HEK293 (cell line): ENCODE measurements around the gene CITED4.

Experiments
- CTCF ChIA-PET: fragments of 350-600 bp; formaldehyde crosslinking; extraction: SDS; loops from one replicate; lab custom pipeline; 2021; ENCODE audit warnings: antibody characterized with exemption; lab: Yijun Ruan, JAX
- POLR2A ChIA-PET: fragments of 300-600 bp; formaldehyde crosslinking; extraction: SDS; loops from one replicate; lab custom pipeline; 2020; ENCODE audit warnings: antibody characterized with exemption, inconsistent platforms; lab: Yijun Ruan, JAX
- H3K27ac ChIP-seq: fragments of 200-500 bp; sonication (Bioruptor generic); 2 replicates; pipeline ENCODE4 v1.5.1; 2014; ENCODE audit warnings: low read depth, low read length, control low read depth, inconsistent platforms; ENCODE audit errors: extremely low read depth
- H3K36me3 ChIP-seq, 2 experiments: fragments of 200-500 bp in 1 of 2; sonication (Bioruptor generic) in 1 of 2; 1 replicate in 1 of 2; 2 replicates in 1 of 2; pipeline ENCODE4 v1.5.1; 2014 to 2017; ENCODE audit warnings: inconsistent platforms in 2 of 2, low read length in 2 of 2; ENCODE audit not compliant: control insufficient read depth in 2 of 2, insufficient read depth in 1 of 2
- H3K4me1 ChIP-seq: fragments of 200-500 bp; sonication (Bioruptor generic); 2 replicates; pipeline ENCODE4 v1.5.1; 2014; ENCODE audit warnings: mild to moderate bottlenecking, low read length, inconsistent platforms; ENCODE audit not compliant: control insufficient read depth, insufficient read depth
- H3K4me3 ChIP-seq: 2 replicates; pipeline ENCODE4 v1.5.1; 2011; ENCODE audit warnings: low read depth, mild to moderate bottlenecking, control low read depth, low read length, moderate library complexity
- H3K9me3 ChIP-seq: fragments of 200-500 bp; sonication (Bioruptor generic); 2 replicates; pipeline ENCODE4 v1.5.1; 2014; ENCODE audit warnings: low read depth, low read length, inconsistent platforms; ENCODE audit not compliant: control insufficient read depth, insufficient read depth
- BCL11A ChIP-seq: fragments of 450-650 bp; formaldehyde crosslinking; IDR thresholded peaks from 2 replicates; pipeline ENCODE4 v1.5.1; 2016; ENCODE audit warnings: low read depth, missing biosample characterization, missing genetic modification characterization
- GFI1B ChIP-seq: fragments of 450-650 bp; formaldehyde crosslinking; IDR thresholded peaks from 2 replicates; pipeline ENCODE4 v1.5.1; 2016; ENCODE audit warnings: missing biosample characterization, missing genetic modification characterization
- GLIS2 ChIP-seq: fragments of 450-650 bp; formaldehyde crosslinking; IDR thresholded peaks from 2 replicates; pipeline ENCODE4 v1.5.1; 2016; ENCODE audit warnings: missing biosample characterization, missing genetic modification characterization
- HOXA7 ChIP-seq: sonication (generic); formaldehyde crosslinking; IDR thresholded peaks from 2 replicates; pipeline ENCODE4 v1.8.1; 2022; ENCODE audit warnings: missing genetic modification reagents, borderline replicate concordance
- ZBTB20 ChIP-seq: fragments of 450-650 bp; formaldehyde crosslinking; IDR thresholded peaks from 2 replicates; pipeline ENCODE4 v1.5.1; 2016; ENCODE audit warnings: missing biosample characterization, missing genetic modification characterization
- ZNF112 ChIP-seq: fragments of 450-650 bp; formaldehyde crosslinking; IDR thresholded peaks from 2 replicates; pipeline ENCODE4 v1.5.0; 2017; ENCODE audit warnings: missing biosample characterization, missing genetic modification characterization
- ZNF214 ChIP-seq: fragments of 450-650 bp; formaldehyde crosslinking; IDR thresholded peaks from 2 replicates; pipeline ENCODE4 v1.5.1; 2017; ENCODE audit warnings: missing biosample characterization, mild to moderate bottlenecking, missing genetic modification characterization, borderline replicate concordance
- ZNF223 ChIP-seq: fragments of 450-650 bp; formaldehyde crosslinking; IDR thresholded peaks from 2 replicates; pipeline ENCODE4 v1.5.1; 2016; ENCODE audit warnings: missing biosample characterization, missing genetic modification characterization
- ZNF335 ChIP-seq: fragments of 450-650 bp; formaldehyde crosslinking; conservative IDR thresholded peaks from 2 replicates; pipeline ENCODE4 v1.5.1; 2016; ENCODE audit warnings: missing biosample characterization, missing genetic modification characterization
- ZNF555 ChIP-seq: fragments of 450-650 bp; formaldehyde crosslinking; conservative IDR thresholded peaks from 2 replicates; pipeline ENCODE4 v1.5.1; 2017; ENCODE audit warnings: missing biosample characterization, mild to moderate bottlenecking, missing genetic modification characterization, inconsistent platforms
- ZNF585B ChIP-seq: fragments of 450-650 bp; formaldehyde crosslinking; IDR thresholded peaks from 2 replicates; pipeline ENCODE4 v1.5.1; 2016; ENCODE audit warnings: missing biosample characterization, missing genetic modification characterization
- ZNF629 ChIP-seq: fragments of 450-650 bp; formaldehyde crosslinking; IDR thresholded peaks from 2 replicates; pipeline ENCODE4 v1.5.1; 2017; ENCODE audit warnings: missing biosample characterization, missing genetic modification characterization
- ZNF660 ChIP-seq: fragments of 450-650 bp; IDR thresholded peaks from 2 replicates; pipeline ENCODE4 v1.5.1; 2018; ENCODE audit warnings: missing biosample characterization, mild to moderate bottlenecking, missing genetic modification characterization
- ZNF670 ChIP-seq: fragments of 450-650 bp; formaldehyde crosslinking; IDR thresholded peaks from 2 replicates; pipeline ENCODE4 v1.5.1; 2016; ENCODE audit warnings: missing biosample characterization, missing genetic modification characterization, low read depth
- ZNF837 ChIP-seq: fragments of 450-650 bp; formaldehyde crosslinking; IDR thresholded peaks from 2 replicates; pipeline ENCODE4 v1.5.1; 2016; ENCODE audit warnings: missing biosample characterization, missing genetic modification characterization
- TF ChIP-seq, protein P1 (sequence below): fragments of 450-650 bp; formaldehyde crosslinking; IDR thresholded peaks from 2 replicates; pipeline ENCODE4 v1.5.1; 2016; ENCODE audit warnings: missing biosample characterization, missing genetic modification characterization
- TF ChIP-seq, protein P2 (sequence below): fragments of 450-650 bp; formaldehyde crosslinking; IDR thresholded peaks from 2 replicates; pipeline ENCODE4 v1.5.1; 2016; ENCODE audit warnings: missing biosample characterization, missing genetic modification characterization
- TF ChIP-seq, protein P3 (sequence below): fragments of 450-650 bp; formaldehyde crosslinking; IDR thresholded peaks from 2 replicates; pipeline ENCODE4 v1.5.1; 2016; ENCODE audit warnings: missing biosample characterization, missing genetic modification characterization
- TF ChIP-seq, protein P4 (sequence below): fragments of 450-650 bp; formaldehyde crosslinking; IDR thresholded peaks from 2 replicates; pipeline ENCODE4 v1.5.1; 2016; ENCODE audit warnings: missing biosample characterization, missing genetic modification characterization, borderline replicate concordance
- TF ChIP-seq, protein P5 (sequence below): fragments of 450-650 bp; formaldehyde crosslinking; IDR thresholded peaks from 2 replicates; pipeline ENCODE4 v1.5.1; 2016; ENCODE audit warnings: missing biosample characterization, missing genetic modification characterization

CITED4 gene

DNA sequence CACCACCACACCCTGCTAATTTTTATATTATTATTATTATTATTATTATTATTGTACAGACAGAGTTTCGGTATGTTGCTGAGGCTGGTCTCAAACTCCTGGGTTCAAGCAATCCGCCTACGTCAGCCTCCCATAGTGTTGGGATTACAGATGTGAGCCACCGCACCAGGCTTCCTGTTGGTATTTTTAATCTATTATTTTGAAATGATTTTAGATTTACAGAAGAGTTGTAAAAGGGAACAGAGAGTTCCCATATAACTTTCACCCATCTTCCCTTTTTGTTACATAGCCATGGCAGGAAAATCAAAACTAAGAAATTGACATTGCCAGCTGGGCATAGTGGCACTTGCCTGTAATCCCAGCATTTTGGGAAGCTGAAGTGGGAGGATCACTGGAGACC lies 42.9 kb upstream of the CITED4 start:
- POLR2A ChIA-PET: no interaction called here
- CTCF ChIA-PET: interaction anchor here (0.6 to 1.0 kb wide), 5 partner anchors 30 to 432 kb away, joined by 3 read pairs; no protein-coding TSS in a partner anchor
- no peaks in the 10 kb centered on the region for H3K36me3 ChIP-seq
- TF ChIP-seq ZNF223 (tag by site-specific recombination) (no peak), ZNF660 (tag by site-specific recombination) (no peak), ZNF837 (tag by site-specific recombination) (no peak), GLIS2 (tag by site-specific recombination) (no peak), ZNF670 (tag by site-specific recombination) (no peak)
- TF ChIP-seq, protein P1, sequence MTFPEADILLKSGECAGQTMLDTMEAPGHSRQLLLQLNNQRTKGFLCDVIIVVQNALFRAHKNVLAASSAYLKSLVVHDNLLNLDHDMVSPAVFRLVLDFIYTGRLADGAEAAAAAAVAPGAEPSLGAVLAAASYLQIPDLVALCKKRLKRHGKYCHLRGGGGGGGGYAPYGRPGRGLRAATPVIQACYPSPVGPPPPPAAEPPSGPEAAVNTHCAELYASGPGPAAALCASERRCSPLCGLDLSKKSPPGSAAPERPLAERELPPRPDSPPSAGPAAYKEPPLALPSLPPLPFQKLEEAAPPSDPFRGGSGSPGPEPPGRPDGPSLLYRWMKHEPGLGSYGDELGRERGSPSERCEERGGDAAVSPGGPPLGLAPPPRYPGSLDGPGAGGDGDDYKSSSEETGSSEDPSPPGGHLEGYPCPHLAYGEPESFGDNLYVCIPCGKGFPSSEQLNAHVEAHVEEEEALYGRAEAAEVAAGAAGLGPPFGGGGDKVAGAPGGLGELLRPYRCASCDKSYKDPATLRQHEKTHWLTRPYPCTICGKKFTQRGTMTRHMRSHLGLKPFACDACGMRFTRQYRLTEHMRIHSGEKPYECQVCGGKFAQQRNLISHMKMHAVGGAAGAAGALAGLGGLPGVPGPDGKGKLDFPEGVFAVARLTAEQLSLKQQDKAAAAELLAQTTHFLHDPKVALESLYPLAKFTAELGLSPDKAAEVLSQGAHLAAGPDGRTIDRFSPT (tag by site-specific recombination): no peak
- TF ChIP-seq, protein P2, sequence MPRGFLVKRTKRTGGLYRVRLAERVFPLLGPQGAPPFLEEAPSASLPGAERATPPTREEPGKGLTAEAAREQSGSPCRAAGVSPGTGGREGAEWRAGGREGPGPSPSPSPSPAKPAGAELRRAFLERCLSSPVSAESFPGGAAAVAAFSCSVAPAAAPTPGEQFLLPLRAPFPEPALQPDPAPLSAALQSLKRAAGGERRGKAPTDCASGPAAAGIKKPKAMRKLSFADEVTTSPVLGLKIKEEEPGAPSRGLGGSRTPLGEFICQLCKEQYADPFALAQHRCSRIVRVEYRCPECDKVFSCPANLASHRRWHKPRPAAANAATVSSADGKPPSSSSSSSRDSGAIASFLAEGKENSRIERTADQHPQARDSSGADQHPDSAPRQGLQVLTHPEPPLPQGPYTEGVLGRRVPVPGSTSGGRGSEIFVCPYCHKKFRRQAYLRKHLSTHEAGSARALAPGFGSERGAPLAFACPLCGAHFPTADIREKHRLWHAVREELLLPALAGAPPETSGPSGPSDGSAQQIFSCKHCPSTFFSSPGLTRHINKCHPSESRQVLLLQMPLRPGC (tag by site-specific recombination): no peak
- TF ChIP-seq, protein P3, sequence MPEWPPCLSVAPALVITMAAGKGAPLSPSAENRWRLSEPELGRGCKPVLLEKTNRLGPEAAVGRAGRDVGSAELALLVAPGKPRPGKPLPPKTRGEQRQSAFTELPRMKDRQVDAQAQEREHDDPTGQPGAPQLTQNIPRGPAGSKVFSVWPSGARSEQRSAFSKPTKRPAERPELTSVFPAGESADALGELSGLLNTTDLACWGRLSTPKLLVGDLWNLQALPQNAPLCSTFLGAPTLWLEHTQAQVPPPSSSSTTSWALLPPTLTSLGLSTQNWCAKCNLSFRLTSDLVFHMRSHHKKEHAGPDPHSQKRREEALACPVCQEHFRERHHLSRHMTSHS (tag by site-specific recombination): no peak
- TF ChIP-seq, protein P4, sequence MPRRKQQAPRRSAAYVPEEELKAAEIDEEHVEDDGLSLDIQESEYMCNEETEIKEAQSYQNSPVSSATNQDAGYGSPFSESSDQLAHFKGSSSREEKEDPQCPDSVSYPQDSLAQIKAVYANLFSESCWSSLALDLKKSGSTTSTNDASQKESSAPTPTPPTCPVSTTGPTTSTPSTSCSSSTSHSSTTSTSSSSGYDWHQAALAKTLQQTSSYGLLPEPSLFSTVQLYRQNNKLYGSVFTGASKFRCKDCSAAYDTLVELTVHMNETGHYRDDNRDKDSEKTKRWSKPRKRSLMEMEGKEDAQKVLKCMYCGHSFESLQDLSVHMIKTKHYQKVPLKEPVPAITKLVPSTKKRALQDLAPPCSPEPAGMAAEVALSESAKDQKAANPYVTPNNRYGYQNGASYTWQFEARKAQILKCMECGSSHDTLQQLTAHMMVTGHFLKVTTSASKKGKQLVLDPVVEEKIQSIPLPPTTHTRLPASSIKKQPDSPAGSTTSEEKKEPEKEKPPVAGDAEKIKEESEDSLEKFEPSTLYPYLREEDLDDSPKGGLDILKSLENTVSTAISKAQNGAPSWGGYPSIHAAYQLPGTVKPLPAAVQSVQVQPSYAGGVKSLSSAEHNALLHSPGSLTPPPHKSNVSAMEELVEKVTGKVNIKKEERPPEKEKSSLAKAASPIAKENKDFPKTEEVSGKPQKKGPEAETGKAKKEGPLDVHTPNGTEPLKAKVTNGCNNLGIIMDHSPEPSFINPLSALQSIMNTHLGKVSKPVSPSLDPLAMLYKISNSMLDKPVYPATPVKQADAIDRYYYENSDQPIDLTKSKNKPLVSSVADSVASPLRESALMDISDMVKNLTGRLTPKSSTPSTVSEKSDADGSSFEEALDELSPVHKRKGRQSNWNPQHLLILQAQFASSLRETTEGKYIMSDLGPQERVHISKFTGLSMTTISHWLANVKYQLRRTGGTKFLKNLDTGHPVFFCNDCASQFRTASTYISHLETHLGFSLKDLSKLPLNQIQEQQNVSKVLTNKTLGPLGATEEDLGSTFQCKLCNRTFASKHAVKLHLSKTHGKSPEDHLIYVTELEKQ (tag by site-specific recombination): no peak
- TF ChIP-seq, all 188 proteins: peak for 0
- H3K9me3 ChIP-seq: no peaks in the 10 kb centered on the region
- no peak overlapping the region for H3K4me3 ChIP-seq
- no peaks in the 10 kb centered on the region for H3K4me1 ChIP-seq
- H3K27ac ChIP-seq: no peak overlapping the region

DNA sequence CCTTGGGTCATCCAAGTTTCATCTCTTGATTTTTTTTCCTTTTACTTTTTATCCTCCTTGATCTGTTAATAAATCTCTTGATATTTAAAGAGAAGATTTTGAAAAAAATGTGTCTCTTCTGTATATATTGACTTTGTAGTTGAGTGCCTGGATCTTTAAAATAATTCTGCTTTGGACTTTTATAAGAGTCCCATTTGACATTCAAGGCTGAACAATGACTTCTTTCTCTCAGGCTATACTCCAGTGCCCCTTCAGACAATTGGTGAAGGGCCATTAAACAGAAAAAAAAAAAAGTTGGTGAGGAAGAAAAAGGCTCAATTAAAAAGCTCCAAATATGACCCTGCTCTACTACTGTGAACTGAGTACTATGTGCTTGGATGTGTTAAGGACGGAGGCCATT lies 40.9 kb upstream of the CITED4 start:
- TF ChIP-seq ZNF629 (tag by site-specific recombination): no peak
- TF ChIP-seq, protein P5, sequence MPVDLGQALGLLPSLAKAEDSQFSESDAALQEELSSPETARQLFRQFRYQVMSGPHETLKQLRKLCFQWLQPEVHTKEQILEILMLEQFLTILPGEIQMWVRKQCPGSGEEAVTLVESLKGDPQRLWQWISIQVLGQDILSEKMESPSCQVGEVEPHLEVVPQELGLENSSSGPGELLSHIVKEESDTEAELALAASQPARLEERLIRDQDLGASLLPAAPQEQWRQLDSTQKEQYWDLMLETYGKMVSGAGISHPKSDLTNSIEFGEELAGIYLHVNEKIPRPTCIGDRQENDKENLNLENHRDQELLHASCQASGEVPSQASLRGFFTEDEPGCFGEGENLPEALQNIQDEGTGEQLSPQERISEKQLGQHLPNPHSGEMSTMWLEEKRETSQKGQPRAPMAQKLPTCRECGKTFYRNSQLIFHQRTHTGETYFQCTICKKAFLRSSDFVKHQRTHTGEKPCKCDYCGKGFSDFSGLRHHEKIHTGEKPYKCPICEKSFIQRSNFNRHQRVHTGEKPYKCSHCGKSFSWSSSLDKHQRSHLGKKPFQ (tag by site-specific recombination): no peak
- no peak for TF ChIP-seq GFI1B (tag by site-specific recombination)
- no peak for TF ChIP-seq ZBTB20 (tag by site-specific recombination)
- no peak for TF ChIP-seq BCL11A
- TF ChIP-seq ZNF112 (tag by site-specific recombination): no peak
- no peak for TF ChIP-seq ZNF214
- TF ChIP-seq ZNF585B (tag by site-specific recombination): no peak
- TF ChIP-seq ZNF335 (tag by site-specific recombination): no peak
- no peak for TF ChIP-seq ZNF660 (tag by site-specific recombination)
- no peak for TF ChIP-seq ZNF555 (tag by site-specific recombination)
- TF ChIP-seq HOXA7 (CRISPR knock-in tag): no peak
- no peaks in the 10 kb centered on the region for H3K4me1 ChIP-seq
- H3K9me3 ChIP-seq: no peaks in the 10 kb centered on the region
- no peak overlapping the region for H3K4me3 ChIP-seq
- H3K27ac ChIP-seq: no peak overlapping the region
- POLR2A ChIA-PET: no interaction called here
- H3K36me3 ChIP-seq: no peaks in the 10 kb centered on the region
- CTCF ChIA-PET: no interaction called here
